Astrocyte (in vitro differentiated cells and primary cell): ENCODE measurements around the gene MRPS23. TPM values are rescaled to one million over a fixed set of nuclear protein-coding genes. Genes with fewer than 3 reads are reported as not detected.

ENCODE experiments used
- DNase-seq: peaks from one replicate; pipeline ENCODE4 v3.0.0-alpha.2; 2010; ENCODE audit warnings: low read depth
- FAIRE-seq: peaks from 2 replicates; lab custom pipeline; 2011; peaks lifted over from hg19 to GRCh38; lab: Jason Lieb, UNC
- H2AFZ ChIP-seq: 2 replicates; pipeline ENCODE4 v1.6.0; 2012; ENCODE audit warnings: low read depth, low read length, inconsistent platforms
- H3K27ac ChIP-seq: 2 replicates; pipeline ENCODE4 v1.5.1; 2011; ENCODE audit warnings: low read depth, low read length, inconsistent platforms
- H3K27me3 ChIP-seq: 2 replicates; pipeline ENCODE4 v1.6.0; 2011; ENCODE audit warnings: low read length, inconsistent platforms; ENCODE audit not compliant: insufficient read depth
- H3K36me3 ChIP-seq: 2 replicates; pipeline ENCODE4 v1.5.1; 2011; ENCODE audit warnings: low read length, inconsistent platforms; ENCODE audit not compliant: insufficient read depth
- H3K4me1 ChIP-seq: 2 replicates; pipeline ENCODE4 v1.5.1; 2011; ENCODE audit warnings: low read length, inconsistent platforms; ENCODE audit not compliant: insufficient read depth
- H3K4me2 ChIP-seq: 2 replicates; pipeline ENCODE4 v1.6.0; 2012; ENCODE audit warnings: low read length, inconsistent platforms
- H3K4me3 ChIP-seq: 2 replicates; pipeline ENCODE4 v1.5.1; 2011; ENCODE audit warnings: low read depth, mild to moderate bottlenecking, low read length, inconsistent platforms; ENCODE audit not compliant: insufficient read depth
- H3K79me2 ChIP-seq: 2 replicates; pipeline ENCODE4 v1.6.0; 2012; ENCODE audit warnings: mild to moderate bottlenecking, low read length, inconsistent platforms; ENCODE audit not compliant: insufficient read depth
- H3K9ac ChIP-seq: 2 replicates; pipeline ENCODE4 v1.6.0; 2012; ENCODE audit warnings: mild to moderate bottlenecking, low read length, inconsistent platforms
- H3K9me3 ChIP-seq: 2 replicates; pipeline ENCODE4 v1.5.1; 2012; ENCODE audit warnings: low read depth, mild to moderate bottlenecking, low read length, inconsistent platforms; ENCODE audit not compliant: insufficient read depth
- H4K20me1 ChIP-seq: 2 replicates; pipeline ENCODE4 v1.6.0; 2012; ENCODE audit warnings: low read length, inconsistent platforms; ENCODE audit not compliant: insufficient read depth
- H3K27ac Mint-ChIP-seq: one replicate; pipeline ENCODE4 v1.8.0; 2021; ENCODE audit warnings: mild to moderate bottlenecking, mixed read lengths; ENCODE audit not compliant: unreplicated experiment
- H3K27me3 Mint-ChIP-seq: one replicate; pipeline ENCODE4 v1.8.0; 2021; ENCODE audit warnings: low read depth, mixed read lengths; ENCODE audit not compliant: unreplicated experiment
- H3K36me3 Mint-ChIP-seq: one replicate; pipeline ENCODE4 v1.8.0; 2021; ENCODE audit warnings: low read depth, mixed read lengths; ENCODE audit not compliant: unreplicated experiment
- H3K4me1 Mint-ChIP-seq: one replicate; pipeline ENCODE4 v1.8.0; 2021; ENCODE audit warnings: low read depth, mixed read lengths; ENCODE audit not compliant: unreplicated experiment
- H3K4me3 Mint-ChIP-seq: one replicate; pipeline ENCODE4 v1.8.0; 2021; ENCODE audit warnings: mild to moderate bottlenecking, moderate library complexity, mixed read lengths; ENCODE audit not compliant: unreplicated experiment
- H3K9me3 Mint-ChIP-seq: one replicate; pipeline ENCODE4 v1.8.0; 2021; ENCODE audit warnings: mild to moderate bottlenecking, mixed read lengths; ENCODE audit not compliant: unreplicated experiment
- EZH2 ChIP-seq: IDR thresholded peaks from 2 replicates; pipeline ENCODE4 v1.6.1; 2012; ENCODE audit warnings: mild to moderate bottlenecking, low read length, inconsistent platforms; ENCODE audit not compliant: insufficient read depth
- total RNA-seq: library from RNA; stranded (reverse); gene quantifications from 2 replicates; pipeline ENCODE4 v1.2.1, GENCODE V29; 2021
- TF ChIP-seq, protein P1 (sequence below): IDR thresholded peaks from 2 replicates; pipeline ENCODE4 v1.5.1; 2011; ENCODE audit warnings: low read depth, mild to moderate bottlenecking, inconsistent platforms, low read length, moderate library complexity; ENCODE audit not compliant: insufficient read depth

Gene MRPS23
- total RNA-seq, 1 donor from 2014 or later = 61.3 TPM

DNA sequence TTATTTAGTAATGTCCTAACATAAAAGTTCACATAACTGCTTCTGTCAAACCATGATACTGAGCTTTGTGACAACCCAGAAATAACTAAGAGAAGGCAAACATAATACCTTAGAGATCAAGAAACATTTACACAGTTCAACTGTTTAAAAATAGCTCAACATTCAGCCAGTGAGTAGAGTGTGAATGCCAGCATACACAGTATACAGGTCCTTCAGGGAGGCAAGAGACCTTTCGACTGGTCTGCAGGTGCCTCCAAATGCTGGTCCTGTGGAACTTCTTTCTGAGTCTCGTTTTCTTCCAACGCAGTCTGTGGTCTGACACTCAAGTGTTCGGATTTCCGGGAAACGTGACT is 10.3 kb downstream of the MRPS23 start:
- H3K27ac ChIP-seq = no peak overlapping the region
- Mint-ChIP-seq H3K27me3 (no peaks in the 10 kb centered on the region), H3K4me1 (no peaks in the 10 kb centered on the region), H3K4me3 (no peak overlapping the region), H3K36me3 (no peaks in the 10 kb centered on the region), H3K27ac (no peak overlapping the region), H3K9me3 (no peaks in the 10 kb centered on the region)
- no peak overlapping the region for H2AFZ ChIP-seq
- peaks cover 36% of the 10 kb centered on the region for H4K20me1 ChIP-seq
- H3K27me3 ChIP-seq = no peaks in the 10 kb centered on the region
- DNase-seq (no peak), FAIRE-seq (no peak)
- no peak overlapping the region for H3K4me3 ChIP-seq
- H3K9me3 ChIP-seq = no peaks in the 10 kb centered on the region
- H3K4me2 ChIP-seq = no peak overlapping the region
- no peak for TF ChIP-seq EZH2
- TF ChIP-seq, protein P1, sequence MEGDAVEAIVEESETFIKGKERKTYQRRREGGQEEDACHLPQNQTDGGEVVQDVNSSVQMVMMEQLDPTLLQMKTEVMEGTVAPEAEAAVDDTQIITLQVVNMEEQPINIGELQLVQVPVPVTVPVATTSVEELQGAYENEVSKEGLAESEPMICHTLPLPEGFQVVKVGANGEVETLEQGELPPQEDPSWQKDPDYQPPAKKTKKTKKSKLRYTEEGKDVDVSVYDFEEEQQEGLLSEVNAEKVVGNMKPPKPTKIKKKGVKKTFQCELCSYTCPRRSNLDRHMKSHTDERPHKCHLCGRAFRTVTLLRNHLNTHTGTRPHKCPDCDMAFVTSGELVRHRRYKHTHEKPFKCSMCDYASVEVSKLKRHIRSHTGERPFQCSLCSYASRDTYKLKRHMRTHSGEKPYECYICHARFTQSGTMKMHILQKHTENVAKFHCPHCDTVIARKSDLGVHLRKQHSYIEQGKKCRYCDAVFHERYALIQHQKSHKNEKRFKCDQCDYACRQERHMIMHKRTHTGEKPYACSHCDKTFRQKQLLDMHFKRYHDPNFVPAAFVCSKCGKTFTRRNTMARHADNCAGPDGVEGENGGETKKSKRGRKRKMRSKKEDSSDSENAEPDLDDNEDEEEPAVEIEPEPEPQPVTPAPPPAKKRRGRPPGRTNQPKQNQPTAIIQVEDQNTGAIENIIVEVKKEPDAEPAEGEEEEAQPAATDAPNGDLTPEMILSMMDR = no peak
- peaks cover 35% of the 10 kb centered on the region for H3K36me3 ChIP-seq
- H3K79me2 ChIP-seq = peaks cover 15% of the 10 kb centered on the region
- no peaks in the 10 kb centered on the region for H3K4me1 ChIP-seq
- no peak overlapping the region for H3K9ac ChIP-seq

DNA sequence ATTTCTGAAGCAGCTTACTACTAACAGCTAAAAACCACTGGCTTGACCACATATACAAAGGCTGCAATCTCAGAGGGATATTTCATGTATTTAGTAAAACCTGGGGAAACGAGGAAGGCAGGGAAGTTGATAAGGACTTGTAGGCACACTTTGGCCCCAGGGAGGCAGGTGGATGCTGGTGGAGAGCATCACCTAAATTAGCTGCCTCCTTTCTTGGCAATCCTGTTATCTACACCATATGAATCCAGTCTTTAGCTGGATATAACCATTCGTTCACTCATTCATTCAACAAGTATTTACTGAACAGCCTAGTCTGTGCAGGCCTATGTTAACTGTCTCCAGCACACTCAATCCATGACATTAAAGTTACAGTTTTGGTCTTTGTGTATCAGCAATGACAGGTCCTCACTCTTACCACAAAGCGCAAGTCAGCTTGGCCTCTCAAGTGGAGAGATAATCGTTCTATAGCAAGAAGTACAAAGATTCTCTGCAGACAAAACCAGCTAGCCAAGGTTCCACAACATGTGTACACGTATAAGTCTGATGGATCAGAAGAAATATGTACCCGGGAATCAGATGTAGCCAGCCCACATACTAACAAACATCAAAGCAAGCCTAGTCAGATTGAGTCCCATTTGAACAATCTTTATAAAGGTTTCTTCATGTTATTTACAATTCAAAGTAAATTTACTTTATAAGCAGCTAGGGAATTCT is 10.8 kb downstream of the MRPS23 start:
- no peak overlapping the region for H3K4me3 Mint-ChIP-seq
- Histone ChIP-seq H3K4me3 (no peak overlapping the region), H3K36me3 (peaks cover 35% of the 10 kb centered on the region), H3K27me3 (no peaks in the 10 kb centered on the region), H2AFZ (no peak overlapping the region), H3K4me1 (no peaks in the 10 kb centered on the region), H3K9ac (no peak overlapping the region), H3K79me2 (peaks cover 15% of the 10 kb centered on the region), H3K9me3 (no peaks in the 10 kb centered on the region), H4K20me1 (peaks cover 36% of the 10 kb centered on the region), H3K27ac (no peak overlapping the region), H3K4me2 (no peak overlapping the region)
- no peaks in the 10 kb centered on the region for H3K36me3 Mint-ChIP-seq
- DNase-seq (no peak), FAIRE-seq (no peak)
- H3K27ac Mint-ChIP-seq = no peak overlapping the region
- H3K4me1 Mint-ChIP-seq = no peaks in the 10 kb centered on the region
- H3K9me3 Mint-ChIP-seq = no peaks in the 10 kb centered on the region
- no peak for TF ChIP-seq EZH2
- TF ChIP-seq, protein P1 = no peak
- H3K27me3 Mint-ChIP-seq = no peaks in the 10 kb centered on the region

DNA sequence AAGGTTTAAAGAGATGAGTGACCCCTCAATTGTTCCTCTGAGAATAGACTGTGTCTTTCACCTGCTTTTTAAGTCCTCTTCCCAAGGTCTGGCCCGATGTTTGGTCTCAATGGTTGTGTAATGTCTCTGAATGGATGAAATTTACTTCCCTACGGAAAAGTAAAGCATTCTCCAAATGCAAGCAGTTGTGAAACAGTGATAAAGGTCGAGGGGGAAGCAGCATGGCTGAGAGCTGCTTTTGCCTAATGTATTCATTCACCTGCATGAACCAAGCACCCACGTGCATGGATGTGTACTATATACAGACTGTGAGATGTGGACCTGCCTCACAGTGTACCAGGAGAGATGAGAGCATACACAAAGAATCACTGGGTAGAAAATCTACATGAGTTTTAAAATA is 11.4 kb downstream of the MRPS23 start:
- H3K36me3 Mint-ChIP-seq = no peaks in the 10 kb centered on the region
- no peak overlapping the region for H3K9ac ChIP-seq
- no peak overlapping the region for H3K4me3 Mint-ChIP-seq
- H3K36me3 ChIP-seq = peaks cover 35% of the 10 kb centered on the region
- H3K27me3 ChIP-seq = no peaks in the 10 kb centered on the region
- H4K20me1 ChIP-seq = peaks cover 33% of the 10 kb centered on the region
- DNase-seq (no peak), FAIRE-seq (no peak)
- no peaks in the 10 kb centered on the region for H3K27me3 Mint-ChIP-seq
- no peaks in the 10 kb centered on the region for H3K4me1 ChIP-seq
- TF ChIP-seq, protein P1 = no peak
- no peak overlapping the region for H3K4me2 ChIP-seq
- H3K9me3 Mint-ChIP-seq = no peaks in the 10 kb centered on the region
- H3K27ac ChIP-seq = no peak overlapping the region
- H3K9me3 ChIP-seq = no peaks in the 10 kb centered on the region
- H2AFZ ChIP-seq = no peak overlapping the region
- H3K4me1 Mint-ChIP-seq = no peaks in the 10 kb centered on the region
- H3K79me2 ChIP-seq = peaks cover 12% of the 10 kb centered on the region
- H3K4me3 ChIP-seq = no peak overlapping the region
- H3K27ac Mint-ChIP-seq = no peak overlapping the region
